Stimulated activated CD8-positive, alpha-beta memory T cell treated with anti-CD3 and anti-CD28 coated beads, Interleukin-4, amount 100 ng/mL, for 24 hours (primary cell): ENCODE measurements around the gene CIB4.

Experiments used
- DNase-seq: peaks from one replicate; pipeline ENCODE4 v3.0.0-alpha.2; 2020; ENCODE audit warnings: low read depth

Gene CIB4

GRCh38 chr2:26606847-26607190 is 34.3 kb downstream of the CIB4 start:
- DNase-seq: no peak

- no peak for DNase-seq
These were observed 34.9 kb downstream of the CIB4 start for GRCh38 chr2:26605999-26606846.

GRCh38 chr2:26605195-26605998 is 35.8 kb downstream of the CIB4 start:
- no peak for DNase-seq

- no peak for DNase-seq
These were observed 38.6 kb downstream of the CIB4 start for GRCh38 chr2:26602575-26602974.

- no peak for DNase-seq
These were observed 41.8 kb downstream of the CIB4 start for GRCh38 chr2:26599387-26599786.

- no peak for DNase-seq
These were observed 42.2 kb downstream of the CIB4 start for GRCh38 chr2:26598996-26599373.

GRCh38 chr2:26598336-26598995 is 42.7 kb downstream of the CIB4 start:
- DNase-seq: no peak

GRCh38 chr2:26597197-26597596 is 44.0 kb downstream of the CIB4 start:
- DNase-seq: no peak

GRCh38 chr2:26595146-26595545 is 46.0 kb downstream of the CIB4 start:
- DNase-seq: no peak

GRCh38 chr2:26591619-26592505 is 49.3 kb downstream of the CIB4 start:
- DNase-seq: no peak

GRCh38 chr2:26590980-26591618 is 50.1 kb downstream of the CIB4 start:
- no peak for DNase-seq

- DNase-seq: no peak
These were observed 50.7 kb downstream of the CIB4 start for GRCh38 chr2:26590508-26590907.

GRCh38 chr2:26588576-26588975 is 52.6 kb downstream of the CIB4 start:
- DNase-seq: no peak

- no peak for DNase-seq
These were observed 53.2 kb downstream of the CIB4 start for GRCh38 chr2:26587994-26588393.

- DNase-seq: no peak
These were observed 55.2 kb downstream of the CIB4 start for GRCh38 chr2:26585966-26586365.

GRCh38 chr2:26585100-26585499 is 56.1 kb downstream of the CIB4 start:
- DNase-seq: no peak

GRCh38 chr2:26584656-26585055 is 56.5 kb downstream of the CIB4 start:
- DNase-seq: no peak

- DNase-seq: no peak
These were observed 57.0 kb downstream of the CIB4 start for GRCh38 chr2:26584191-26584590.

GRCh38 chr2:26583381-26583911 is 57.7 kb downstream of the CIB4 start:
- no peak for DNase-seq

GRCh38 chr2:26582890-26583289 is 58.3 kb downstream of the CIB4 start:
- DNase-seq: no peak
